Vagina (tissue), 2 donors: Measurements from ENCODE around the gene GOLGA1. TPM values are rescaled to one million over a fixed set of nuclear protein-coding genes. Genes with fewer than 3 reads are reported as not detected.
"Not testable (repeated sequence)": the region's sequence is repeated elsewhere in the genome, so short reads cannot be mapped to it uniquely, and the experiment has no call there.

ENCODE experiments used
- DNase-seq, 2 donors: peaks; one replicate each; pipeline ENCODE4 v3.0.0-alpha.2; 2017; ENCODE audit errors: extremely low spot score in 2 of 2
- H3K27ac ChIP-seq: fragments of 200-600 bp; sonication (generic); one replicate; pipeline ENCODE4 v1.5.1; 2019
- H3K27me3 ChIP-seq: fragments of 200-600 bp; sonication (generic); one replicate; pipeline ENCODE4 v1.5.1; 2019
- H3K36me3 ChIP-seq, 2 donors: fragments of 200-600 bp; sonication (generic); one replicate each; pipeline ENCODE4 v1.5.1; 2017 to 2019
- H3K4me1 ChIP-seq: fragments of 200-600 bp; sonication (generic); one replicate; pipeline ENCODE4 v1.5.1; 2019
- H3K4me3 ChIP-seq, 2 donors: fragments of 200-600 bp; sonication (generic); 1 replicate in 1 of 2; 2 replicates in 1 of 2; pipeline ENCODE4 v1.5.1; 2016 to 2019
- H3K9me3 ChIP-seq: fragments of 200-600 bp; sonication (generic); one replicate; pipeline ENCODE4 v1.5.1; 2019
- CTCF ChIP-seq, 3 experiments: fragments of 450-650 bp in 2 of 3; fragments of 200-600 bp in 1 of 3; sonication (generic) in 1 of 3; IDR thresholded peaks; one replicate each; pipeline ENCODE4 v1.5.1; 2017 to 2019; ENCODE audit warnings: antibody characterized with exemption in 3 of 3, mild to moderate bottlenecking in 2 of 3, moderate library complexity in 2 of 3
- POLR2A ChIP-seq, 2 donors: fragments of 450-650 bp; IDR thresholded peaks; one replicate each; pipeline ENCODE4 v1.6.1; 2017; ENCODE audit warnings: antibody characterized with exemption in 2 of 2, mild to moderate bottlenecking in 2 of 2, moderate library complexity in 2 of 2
- POLR2AphosphoS5 ChIP-seq, 2 donors: sonication (generic); formaldehyde crosslinking; IDR thresholded peaks; one replicate each; pipeline ENCODE4 v1.9.0; 2017; ENCODE audit warnings: antibody characterized with exemption in 2 of 2, mild to moderate bottlenecking in 2 of 2, low read depth in 1 of 2; ENCODE audit not compliant: insufficient read depth in 1 of 2
- intact Hi-C: fragments of 100-400 bp; cut with DNase I; formaldehyde crosslinking; loops from one replicate; pipeline ENCODE4 v1.15.1; 2023
- total RNA-seq: library from RNA; depleted of rRNA; stranded (reverse); fragments of >200 nt; gene quantifications from one replicate; pipeline ENCODE4 v1.2.3, GENCODE V29; 2016

The GOLGA1 gene
- total RNA-seq, 1 donor from 2014 or later: 14.7 TPM

GRCh38 chr9:124840300-124840833, 100.5 kb downstream of the GOLGA1 start:
- DNase-seq: no peak
- Histone ChIP-seq H3K27me3 (no peaks in the 10 kb centered on the region), H3K27ac (no peak overlapping the region), H3K9me3 (no peaks in the 10 kb centered on the region), H3K4me3 (no peak overlapping the region), H3K36me3 (no peaks in the 10 kb centered on the region), H3K4me1 (peaks cover 2% of the 10 kb centered on the region)
- TF ChIP-seq POLR2A (IDR thresholded peaks at IDR 0.05) (no peak), CTCF (IDR thresholded peaks at IDR 0.05) (no peak), POLR2AphosphoS5 (IDR thresholded peaks at IDR 0.05; ENCODE audit: insufficient read depth in 1 of 2, low read depth in 1 of 2) (no peak)
- intact Hi-C loops: no loop called here

DNA sequence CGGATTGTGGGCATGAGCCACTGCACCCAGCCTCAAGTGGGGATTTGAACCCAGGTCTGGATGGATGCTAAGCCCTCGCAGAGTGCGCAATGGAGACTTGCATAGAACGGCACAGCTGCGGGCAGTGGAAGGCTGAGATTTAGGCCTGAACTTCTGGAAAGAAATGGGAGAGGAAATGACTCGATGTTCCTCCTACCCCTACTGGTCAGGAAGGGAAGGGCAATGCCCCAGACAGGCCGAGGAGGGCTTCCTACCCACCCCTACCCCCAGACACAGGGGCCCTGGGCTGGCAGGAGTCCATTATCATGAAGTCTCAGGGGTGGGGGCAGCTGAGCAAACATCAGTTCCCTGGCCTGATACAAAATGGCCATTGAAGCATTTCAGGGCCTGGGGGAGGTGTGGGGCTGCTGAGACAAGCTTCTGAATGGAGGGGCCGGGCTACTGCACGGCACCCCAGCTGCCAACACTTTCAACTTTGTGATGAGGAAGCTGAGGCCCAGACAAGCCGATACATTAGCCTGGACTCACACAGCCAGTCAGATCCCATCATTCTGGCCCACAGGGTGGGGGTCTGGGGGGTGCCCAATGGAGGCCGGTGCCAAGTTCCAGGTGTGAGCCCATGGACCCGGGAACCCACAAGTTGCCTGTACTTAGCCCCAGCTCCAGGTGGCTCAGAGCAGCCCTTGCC, 101.1 kb downstream of the GOLGA1 start:
- Histone ChIP-seq H3K36me3 (no peaks in the 10 kb centered on the region), H3K9me3 (no peaks in the 10 kb centered on the region), H3K4me3 (no peak overlapping the region), H3K27me3 (no peaks in the 10 kb centered on the region), H3K27ac (no peak overlapping the region), H3K4me1 (peaks cover 8% of the 10 kb centered on the region)
- intact Hi-C loops: loop anchor here (5.0 kb wide), 1 partner anchor 67 kb away; the partner anchor contains the start of gene NR6A1
- no peak for DNase-seq
- TF ChIP-seq POLR2A (IDR thresholded peaks at IDR 0.05): no peak
- TF ChIP-seq CTCF (IDR thresholded peaks at IDR 0.05): peak in 1 of 3 experiments; percentile 20
- TF ChIP-seq POLR2AphosphoS5 (IDR thresholded peaks at IDR 0.05; ENCODE audit: insufficient read depth in 1 of 2, low read depth in 1 of 2): no peak

DNA sequence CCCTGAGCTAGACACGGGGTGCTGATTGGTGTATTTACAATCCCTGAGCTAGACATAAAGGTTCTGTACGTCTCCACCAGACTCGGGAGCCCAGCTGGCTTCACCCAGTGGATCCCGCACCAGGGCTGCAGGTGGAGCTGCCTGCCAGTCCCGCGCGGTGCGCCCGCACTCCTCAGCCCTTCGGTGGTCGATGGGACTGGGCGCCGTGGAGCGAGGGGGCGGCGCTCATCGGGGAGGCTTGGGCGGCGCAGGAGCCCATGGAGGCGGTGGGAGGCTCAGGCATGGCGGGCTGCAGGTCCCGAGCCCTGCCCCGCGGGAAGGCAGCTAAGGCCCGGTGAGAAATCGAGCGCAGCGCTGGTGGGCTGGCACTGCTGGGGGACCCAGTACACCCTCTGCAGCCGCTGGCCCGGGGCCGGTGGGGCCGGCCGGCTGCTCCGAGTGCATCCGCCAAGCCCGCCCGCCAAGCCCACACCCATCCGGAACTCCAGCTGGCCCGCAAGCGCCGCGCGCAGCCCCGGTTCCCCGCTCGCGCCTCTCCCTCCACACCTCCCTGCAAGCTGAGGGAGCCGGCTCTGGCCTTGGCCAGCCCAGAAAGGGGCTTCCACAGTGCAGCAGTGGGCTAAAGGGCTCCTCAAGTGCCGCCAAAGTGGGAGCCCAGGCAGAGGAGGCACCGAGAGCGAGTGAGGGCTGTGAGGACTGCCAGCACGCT, 102.2 kb downstream of the GOLGA1 start:
- intact Hi-C loops: loop anchor here (5.0 kb wide), 1 partner anchor 66 kb away; the partner anchor contains the start of gene NR6A1
- not testable (repeated sequence) for H3K27ac ChIP-seq
- H3K4me3 ChIP-seq: peak overlapping the region in 1 of 2 donors; percentile 32

GRCh38 chr9:124838132-124838531, 102.8 kb downstream of the GOLGA1 start:
- H3K4me3 ChIP-seq, H3K36me3 ChIP-seq, H3K27ac ChIP-seq, H3K27me3 ChIP-seq, H3K9me3 ChIP-seq, DNase-seq: not testable (repeated sequence)
- H3K4me1 ChIP-seq: peaks cover 17% of the 10 kb centered on the region
- intact Hi-C loops: loop anchor here (5.0 kb wide), 1 partner anchor 66 kb away; the partner anchor contains the start of gene NR6A1

More for the DNA sequence above, 102.2 kb downstream of the GOLGA1 start:
- H3K27me3 ChIP-seq, H3K9me3 ChIP-seq, DNase-seq, H3K36me3 ChIP-seq: not testable (repeated sequence)
- H3K4me1 ChIP-seq: peaks cover 17% of the 10 kb centered on the region

GRCh38 chr9:124835026-124835557, 105.8 kb downstream of the GOLGA1 start:
- intact Hi-C loops: loop anchor here (5.0 kb wide), 1 partner anchor 63 kb away; the partner anchor contains the start of gene NR6A1
- peaks cover 33% of the 10 kb centered on the region for H3K4me1 ChIP-seq
- peak overlapping the region; percentile 20 for H3K27ac ChIP-seq
- H3K27me3 ChIP-seq: no peaks in the 10 kb centered on the region
- no peak for DNase-seq
- TF ChIP-seq POLR2A (IDR thresholded peaks at IDR 0.05) (no peak), CTCF (IDR thresholded peaks at IDR 0.05) (no peak), POLR2AphosphoS5 (IDR thresholded peaks at IDR 0.05; ENCODE audit: insufficient read depth in 1 of 2, low read depth in 1 of 2) (peak in 1 of 2 donors; percentile 10)
- no peaks in the 10 kb centered on the region for H3K9me3 ChIP-seq
- no peaks in the 10 kb centered on the region for H3K36me3 ChIP-seq
- H3K4me3 ChIP-seq: no peak overlapping the region
